HG03521 (cell line): Measurements from ENCODE around the gene PRRC2B.
A peak's percentile ranks its signal among the peaks of the same experiment; 100 is the strongest.

ENCODE experiments used
- ATAC-seq: cut with Tn5 transposase; IDR thresholded peaks from one replicate; pipeline ENCODE4 v1.9.1; 2021; ENCODE audit warnings: mild to moderate bottlenecking, moderate library complexity; ENCODE audit not compliant: unreplicated experiment

Gene PRRC2B

GRCh38 chr9:131482343-131483006 lies 88.6 kb downstream of the PRRC2B start:
- no peak for ATAC-seq

- ATAC-seq, result no peak
Observed at GRCh38 chr9:131483319-131484050, 89.6 kb downstream of the PRRC2B start.

GRCh38 chr9:131484051-131484445 lies 90.2 kb downstream of the PRRC2B start:
- no peak for ATAC-seq

GRCh38 chr9:131484560-131485185 lies 90.8 kb downstream of the PRRC2B start:
- no peak for ATAC-seq

GRCh38 chr9:131485206-131485605 lies 91.3 kb downstream of the PRRC2B start:
- ATAC-seq, result no peak

GRCh38 chr9:131485728-131486422 lies 92.0 kb downstream of the PRRC2B start:
- ATAC-seq, result no peak

GRCh38 chr9:131487001-131487400 lies 93.1 kb downstream of the PRRC2B start:
- no peak for ATAC-seq

GRCh38 chr9:131487621-131488031 lies 93.7 kb downstream of the PRRC2B start:
- ATAC-seq, result no peak

- ATAC-seq, result no peak
Observed at GRCh38 chr9:131490514-131490913, 96.6 kb downstream of the PRRC2B start.

- no peak for ATAC-seq
Observed at GRCh38 chr9:131491001-131491710, 97.3 kb downstream of the PRRC2B start.

- no peak for ATAC-seq
Observed at GRCh38 chr9:131492070-131492469, 98.2 kb downstream of the PRRC2B start.

- no peak for ATAC-seq
Observed at GRCh38 chr9:131494296-131494870, 100.5 kb downstream of the PRRC2B start.

GRCh38 chr9:131495785-131496184 lies 101.9 kb downstream of the PRRC2B start:
- ATAC-seq, result no peak

- ATAC-seq, result no peak
Observed at GRCh38 chr9:131496844-131497405, 103.0 kb downstream of the PRRC2B start.

GRCh38 chr9:131499254-131499767 lies 105.4 kb downstream of the PRRC2B start:
- ATAC-seq, result no peak

- ATAC-seq, result no peak
Observed at GRCh38 chr9:131500377-131500776, 106.5 kb downstream of the PRRC2B start.

- ATAC-seq, result no peak
Observed at GRCh38 chr9:131500939-131501541, 107.2 kb downstream of the PRRC2B start.

- ATAC-seq, result peak; percentile 79
Observed at GRCh38 chr9:131502781-131503625, 109.1 kb downstream of the PRRC2B start, which contains the start of gene POMT1. Gene POMT1 (plus strand): TSS chr9:131502918. CDS start chr9:131504219, 1,301 bp downstream.
